GM12891 (cell line): ENCODE data around the gene C11orf16.
"Not testable (repeated sequence)": the region's sequence is repeated elsewhere in the genome, so short reads cannot be mapped to it uniquely, and the experiment has no call there.

Experiments used
- DNase-seq: peaks from one replicate; pipeline ENCODE4 v3.0.0; 2011; ENCODE audit warnings: low spot score; ENCODE audit not compliant: insufficient read length
- FAIRE-seq: peaks from 2 replicates; lab custom pipeline; 2011; peaks lifted over from hg19 to GRCh38; lab: Jason Lieb, UNC
- PAX5 ChIP-seq: IDR thresholded peaks from 2 replicates; pipeline ENCODE4 v1.6.1; 2011; ENCODE audit warnings: low read length, moderate library complexity, mild to moderate bottlenecking; ENCODE audit not compliant: insufficient read depth, severe bottlenecking
- POLR2A ChIP-seq: IDR thresholded peaks from 2 replicates; pipeline ENCODE4 v1.6.1; 2011; ENCODE audit warnings: low read depth, low read length, control low read depth
- POLR2AphosphoS5 ChIP-seq: IDR thresholded peaks from 2 replicates; pipeline ENCODE4 v1.6.1; 2011; ENCODE audit warnings: low read depth, low read length, control low read depth
- POU2F2 ChIP-seq: IDR thresholded peaks from 2 replicates; pipeline ENCODE4 v1.6.1; 2011; ENCODE audit warnings: low read depth, mild to moderate bottlenecking, control low read depth, low read length, moderate library complexity
- SPI1 ChIP-seq: IDR thresholded peaks from 2 replicates; pipeline ENCODE4 v1.6.1; 2011; ENCODE audit warnings: low read depth, low read length, control low read depth
- TAF1 ChIP-seq: IDR thresholded peaks from 2 replicates; pipeline ENCODE4 v1.6.1; 2011; ENCODE audit warnings: low read depth, low read length, control low read depth

The C11orf16 gene

DNA sequence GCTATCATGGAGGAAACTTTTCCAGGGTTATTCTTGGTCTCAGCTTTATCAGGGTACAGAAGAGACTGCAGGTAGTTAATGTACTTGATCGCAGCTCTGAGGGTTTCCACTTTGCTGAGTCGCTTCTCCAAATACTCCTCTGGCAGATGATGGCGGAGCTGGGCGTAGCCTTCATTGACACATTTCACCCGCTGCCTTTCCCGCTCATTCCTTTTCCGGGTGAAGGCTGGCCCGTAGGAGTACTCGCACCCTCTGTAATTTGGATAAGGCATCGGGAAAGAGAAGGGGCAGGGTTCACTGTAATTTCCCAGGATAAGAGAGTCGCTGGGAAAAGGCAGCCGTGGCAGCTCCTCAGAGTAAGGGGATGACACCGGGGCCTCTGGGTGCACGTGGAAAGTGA lies 4.9 kb upstream of the C11orf16 start:
- TF ChIP-seq POU2F2, result no peak
- no peak for TF ChIP-seq SPI1
- TF ChIP-seq POLR2AphosphoS5, result no peak
- FAIRE-seq, result no peak
- no peak for DNase-seq

DNA sequence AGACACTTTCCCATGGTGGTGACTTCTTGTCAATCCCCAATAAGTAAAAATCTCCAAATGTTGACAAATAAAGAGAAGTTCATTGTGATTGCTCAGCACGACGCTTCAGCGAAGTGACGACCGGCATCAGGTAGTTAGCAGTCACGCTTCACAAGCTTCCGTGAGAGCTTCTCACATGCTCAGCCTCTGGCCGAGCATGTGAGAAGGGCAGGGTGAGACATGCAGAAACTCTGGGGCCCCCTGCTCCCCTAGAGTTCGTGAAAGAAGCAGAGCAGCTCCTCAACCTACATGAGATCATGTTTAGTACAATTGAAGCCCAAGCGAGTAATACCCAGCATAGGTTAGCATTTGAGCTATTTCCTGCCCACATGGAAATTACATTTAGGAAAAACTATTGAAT lies 4.4 kb upstream of the C11orf16 start:
- DNase-seq (no peak), FAIRE-seq (peak; percentile 5)
- peak; percentile 94 for TF ChIP-seq POU2F2
- TF ChIP-seq TAF1, result no peak
- TF ChIP-seq PAX5, result peak; percentile 97

DNA sequence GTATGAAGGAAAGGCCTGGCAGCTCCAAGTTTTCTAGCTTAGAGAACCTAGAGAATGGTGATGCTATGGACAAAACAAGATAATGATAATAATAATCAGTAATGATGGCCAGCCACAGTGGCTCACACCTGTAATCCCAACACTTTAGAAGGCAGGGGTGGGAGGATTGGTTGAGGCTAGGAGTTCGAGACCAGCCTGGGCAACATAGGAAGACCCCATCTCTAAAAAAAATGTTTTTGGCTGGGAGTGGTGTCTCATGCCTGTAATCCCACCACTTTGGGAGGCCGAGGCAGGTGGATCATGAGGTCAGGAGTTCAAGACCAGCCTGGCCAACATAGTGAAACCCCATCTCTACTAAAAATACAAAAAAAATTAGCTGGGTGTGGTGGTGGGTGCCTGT lies 3.0 kb upstream of the C11orf16 start:
- not testable (repeated sequence) for DNase-seq, FAIRE-seq

DNA sequence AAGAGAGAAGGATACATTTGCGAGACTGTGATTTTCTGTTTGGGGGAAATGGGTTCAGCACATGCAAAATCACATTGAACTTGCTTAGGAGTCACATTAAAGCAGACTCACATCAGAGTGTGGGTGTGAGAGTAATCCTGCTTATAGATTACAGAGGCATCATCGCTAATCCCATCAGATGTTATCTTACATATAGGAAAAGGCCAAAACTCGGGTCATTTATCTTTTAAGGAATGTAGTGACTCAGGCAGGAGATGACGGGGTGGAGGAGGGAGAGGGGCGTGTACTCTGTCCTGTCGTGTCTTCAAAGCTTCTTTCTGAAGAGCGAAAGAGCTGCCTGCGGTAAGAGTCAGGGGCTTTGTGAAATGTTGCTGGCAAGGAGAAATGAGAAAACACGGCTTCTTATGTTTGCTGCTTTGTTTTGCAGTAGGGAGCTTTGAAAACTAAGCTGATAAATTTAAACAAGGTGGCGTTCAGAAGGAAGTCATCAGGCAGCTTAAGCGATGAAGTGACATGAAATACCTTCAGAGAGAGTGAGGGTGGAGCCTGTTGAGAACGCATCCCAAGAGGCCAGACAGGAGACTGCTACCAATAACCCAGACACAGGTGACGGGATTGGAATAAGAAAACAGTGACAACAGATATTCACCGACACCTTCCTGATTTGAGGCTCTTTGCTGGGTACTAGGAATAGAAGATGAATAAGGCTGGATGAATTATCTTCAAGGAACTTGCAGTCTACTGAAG lies 2.2 kb upstream of the C11orf16 start:
- FAIRE-seq (no peak), DNase-seq (no peak)
- TF ChIP-seq POLR2AphosphoS5, result no peak
- no peak for TF ChIP-seq POU2F2
- no peak for TF ChIP-seq SPI1
- TF ChIP-seq TAF1, result no peak
- no peak for TF ChIP-seq PAX5
- no peak for TF ChIP-seq POLR2A

DNA sequence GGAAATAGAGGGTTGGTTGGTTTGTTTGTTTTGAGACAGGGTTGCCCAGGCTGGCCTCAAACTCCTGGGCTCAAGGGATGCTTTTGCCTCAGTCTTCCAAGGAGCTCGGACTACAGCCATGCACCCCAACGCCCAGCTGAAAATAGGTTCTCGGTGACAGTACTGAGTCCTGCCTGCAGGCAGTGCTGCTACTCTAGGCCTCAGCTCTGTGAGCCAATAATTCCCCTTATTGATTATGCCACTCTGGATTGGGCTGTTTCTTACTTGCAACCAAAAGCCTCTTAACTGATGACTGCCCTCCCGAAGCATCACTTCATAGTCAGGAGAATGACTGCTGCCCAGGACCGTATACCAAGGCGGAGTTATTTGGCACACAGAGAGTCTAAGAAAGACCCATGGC lies 1.2 kb upstream of the C11orf16 start:
- TF ChIP-seq SPI1 (no peak), TAF1 (no peak), POU2F2 (no peak), PAX5 (no peak), POLR2AphosphoS5 (no peak), POLR2A (no peak)
- FAIRE-seq (no peak), DNase-seq (no peak)

DNA sequence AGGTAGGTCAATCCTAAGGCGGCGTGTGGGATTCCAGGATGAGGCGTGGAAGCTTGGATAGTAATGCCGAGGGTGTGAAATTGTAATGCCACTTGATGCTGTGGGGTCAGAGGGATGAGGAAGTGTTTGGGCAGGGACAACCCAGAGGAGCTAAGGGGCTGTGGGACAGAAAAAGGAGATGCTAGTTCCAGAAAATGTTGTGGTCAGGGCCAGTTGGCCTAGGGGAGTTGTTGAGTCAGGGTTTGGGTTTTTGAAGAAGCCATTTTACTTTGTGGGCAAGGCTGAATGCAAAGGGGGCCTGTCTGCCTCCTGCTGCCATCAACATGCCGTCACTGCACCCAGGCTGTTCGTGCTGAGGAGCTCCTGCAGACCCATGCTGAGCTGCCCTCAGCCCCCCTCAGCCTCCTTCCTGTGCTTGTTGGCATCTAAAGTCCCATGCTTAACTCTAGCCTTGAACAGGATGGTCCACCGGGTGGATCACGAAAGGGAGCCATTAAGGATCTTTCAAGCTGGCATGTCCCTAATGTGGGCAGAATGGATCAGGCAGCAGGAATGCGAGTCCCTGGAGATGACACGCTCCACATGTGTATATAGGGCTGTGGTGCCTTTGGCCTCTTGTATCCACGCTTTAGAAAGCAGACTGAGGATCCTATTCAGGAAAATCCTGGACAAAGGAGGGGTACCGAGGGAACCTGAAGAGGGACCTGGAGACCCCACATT lies 2.1 kb downstream of the C11orf16 start:
- TF ChIP-seq POLR2AphosphoS5, result no peak
- TF ChIP-seq POU2F2, result no peak
- no peak for TF ChIP-seq SPI1
- DNase-seq (no peak), FAIRE-seq (no peak)

DNA sequence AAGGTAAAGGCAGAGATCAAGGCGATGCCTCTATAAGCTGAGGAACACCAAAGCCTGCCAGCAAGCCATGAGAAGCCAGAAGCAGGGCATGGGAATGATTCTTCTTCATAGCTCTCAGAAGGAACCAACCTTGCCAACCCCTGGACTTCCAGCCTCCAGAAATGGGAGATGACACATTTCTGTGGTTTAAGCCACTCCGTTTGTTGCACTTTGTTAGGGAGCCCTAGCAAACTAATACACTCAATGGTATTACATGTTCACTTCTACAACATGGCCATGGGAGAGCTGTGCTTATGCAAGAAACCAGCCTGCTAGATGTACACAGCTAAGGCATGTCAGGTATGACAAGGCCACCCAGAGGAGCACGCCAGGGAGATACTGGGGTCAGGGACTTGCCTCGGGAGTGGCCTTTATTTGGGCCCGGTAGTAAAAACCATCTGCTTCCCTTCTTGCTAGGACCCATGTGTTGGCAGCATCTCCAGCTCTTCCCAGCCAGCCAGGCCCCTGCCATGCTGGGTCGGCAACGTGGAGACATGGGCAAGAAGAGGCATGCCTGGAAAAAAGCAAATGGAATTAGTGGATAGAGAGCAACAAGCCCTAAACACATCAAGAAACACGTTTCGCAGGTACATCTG lies 3.6 kb downstream of the C11orf16 start:
- FAIRE-seq (no peak), DNase-seq (no peak)
- no peak for TF ChIP-seq POU2F2
- TF ChIP-seq SPI1, result no peak
- no peak for TF ChIP-seq POLR2A
- TF ChIP-seq PAX5, result no peak
- TF ChIP-seq TAF1, result no peak
- no peak for TF ChIP-seq POLR2AphosphoS5

DNA sequence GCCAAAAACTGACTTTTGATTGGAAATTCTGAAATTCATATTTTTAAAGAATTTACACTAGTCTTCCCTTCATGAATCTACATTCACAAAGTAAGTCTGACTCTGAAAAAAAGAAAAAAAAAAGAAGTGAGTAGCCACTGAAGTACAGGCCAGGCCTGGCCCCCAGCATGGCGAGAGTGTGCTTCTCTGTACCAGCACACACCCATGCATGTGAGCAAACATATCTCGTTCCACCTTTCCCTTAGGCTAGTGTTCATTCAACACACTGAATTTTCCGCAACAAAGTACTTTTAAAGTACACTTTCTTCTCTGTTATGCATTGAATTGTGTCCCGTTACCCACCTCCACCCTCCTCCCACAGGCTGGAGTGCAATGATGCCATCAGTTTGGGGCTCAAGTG lies 4.5 kb downstream of the C11orf16 start:
- FAIRE-seq (no peak), DNase-seq (no peak)
- TF ChIP-seq TAF1 (no peak), POU2F2 (no peak), PAX5 (no peak), SPI1 (no peak), POLR2A (no peak), POLR2AphosphoS5 (no peak)

DNA sequence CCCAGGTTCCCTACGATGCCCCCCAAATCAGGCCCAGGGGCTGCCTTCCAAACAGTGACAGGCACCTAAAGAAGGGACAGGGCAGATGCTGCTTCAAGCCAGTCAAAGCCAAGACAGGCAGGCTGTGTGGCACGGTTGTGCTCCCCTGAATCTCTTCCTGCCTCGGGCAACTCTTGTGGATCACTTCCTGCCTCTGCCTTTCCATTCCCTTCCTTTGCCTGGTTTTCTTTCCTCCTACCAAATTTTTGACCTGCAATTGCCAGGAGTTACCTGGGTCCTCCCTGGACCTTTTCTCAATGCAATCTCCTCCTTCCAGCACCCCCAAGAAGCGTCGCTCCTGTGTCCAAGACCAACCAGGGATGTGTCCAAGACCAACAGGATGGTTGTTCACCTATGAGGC lies 5.5 kb downstream of the C11orf16 start:
- FAIRE-seq (no peak), DNase-seq (no peak)
- TF ChIP-seq TAF1 (no peak), POLR2AphosphoS5 (no peak), POLR2A (no peak), SPI1 (no peak), PAX5 (no peak), POU2F2 (no peak)

DNA sequence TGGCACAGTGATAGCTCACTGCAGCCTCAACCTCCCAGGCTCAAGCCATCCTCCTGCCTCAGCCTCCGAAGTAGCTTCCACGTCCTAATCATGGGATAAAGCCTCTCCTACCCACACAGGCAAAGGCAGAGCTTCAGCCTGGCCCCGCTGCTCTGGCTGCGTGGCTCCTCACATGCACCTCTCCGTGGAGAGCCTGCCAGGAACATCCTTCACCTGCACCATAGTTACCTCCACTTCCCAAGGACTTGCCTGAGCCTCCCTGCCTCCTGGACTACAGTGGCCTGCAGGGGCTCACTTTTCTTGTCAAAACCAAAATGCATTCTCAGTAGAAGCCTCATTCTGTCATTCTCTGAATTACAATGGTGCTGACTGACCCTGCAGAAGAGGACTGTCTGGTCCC lies 6.5 kb downstream of the C11orf16 start:
- DNase-seq (no peak), FAIRE-seq (no peak)
- TF ChIP-seq POLR2AphosphoS5 (no peak), POLR2A (no peak), TAF1 (no peak)
